GM18502 (cell line): ENCODE data around the gene ZNF438.

Source experiments
- ATAC-seq: cut with Tn5 transposase; IDR thresholded peaks from one replicate; pipeline ENCODE4 v1.9.1; 2021; ENCODE audit warnings: mild to moderate bottlenecking; ENCODE audit not compliant: unreplicated experiment, poor library complexity

Gene ZNF438

DNA sequence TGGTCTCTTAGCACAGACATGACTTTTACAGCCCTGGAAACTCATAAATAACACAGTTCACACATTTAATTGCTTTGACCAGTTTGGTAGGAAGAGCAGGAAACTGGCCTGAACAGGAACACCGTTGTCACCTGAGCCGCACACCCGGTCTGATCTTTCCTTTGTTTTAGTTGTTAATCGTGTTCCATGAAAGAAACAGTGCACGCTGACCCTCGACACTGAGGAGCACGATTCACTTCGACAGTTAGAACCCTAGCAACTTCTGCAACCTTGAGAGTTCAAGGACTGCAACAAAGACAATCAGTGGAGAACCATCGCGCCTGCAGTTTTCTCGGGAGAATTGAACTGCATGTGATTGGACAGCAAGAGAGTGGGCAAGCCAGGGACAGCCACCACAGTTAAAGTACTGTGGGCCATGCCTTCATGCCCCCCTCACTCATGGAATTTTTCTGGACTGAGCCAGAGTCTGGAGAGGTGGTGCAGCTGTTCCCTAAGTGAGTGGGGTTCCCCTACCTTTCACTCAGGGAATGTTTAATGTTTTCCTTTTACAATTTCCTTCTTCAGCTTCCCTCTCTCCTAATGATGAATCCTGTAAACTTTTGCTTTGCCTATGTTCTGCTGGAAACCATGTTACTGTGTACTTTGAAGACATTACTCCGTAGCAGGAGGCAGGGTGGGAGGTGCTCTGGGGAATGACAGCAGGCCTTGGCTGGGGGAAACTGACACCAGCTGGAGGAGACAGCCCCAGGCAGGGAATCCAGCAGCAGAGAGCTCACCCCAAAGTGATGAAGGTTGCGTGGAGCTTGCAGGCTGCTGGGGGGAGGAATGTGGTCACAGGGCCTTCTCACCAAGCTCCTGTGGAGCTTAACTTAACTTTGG, 198.7 kb downstream of the ZNF438 start:
- ATAC-seq, result no peak

DNA sequence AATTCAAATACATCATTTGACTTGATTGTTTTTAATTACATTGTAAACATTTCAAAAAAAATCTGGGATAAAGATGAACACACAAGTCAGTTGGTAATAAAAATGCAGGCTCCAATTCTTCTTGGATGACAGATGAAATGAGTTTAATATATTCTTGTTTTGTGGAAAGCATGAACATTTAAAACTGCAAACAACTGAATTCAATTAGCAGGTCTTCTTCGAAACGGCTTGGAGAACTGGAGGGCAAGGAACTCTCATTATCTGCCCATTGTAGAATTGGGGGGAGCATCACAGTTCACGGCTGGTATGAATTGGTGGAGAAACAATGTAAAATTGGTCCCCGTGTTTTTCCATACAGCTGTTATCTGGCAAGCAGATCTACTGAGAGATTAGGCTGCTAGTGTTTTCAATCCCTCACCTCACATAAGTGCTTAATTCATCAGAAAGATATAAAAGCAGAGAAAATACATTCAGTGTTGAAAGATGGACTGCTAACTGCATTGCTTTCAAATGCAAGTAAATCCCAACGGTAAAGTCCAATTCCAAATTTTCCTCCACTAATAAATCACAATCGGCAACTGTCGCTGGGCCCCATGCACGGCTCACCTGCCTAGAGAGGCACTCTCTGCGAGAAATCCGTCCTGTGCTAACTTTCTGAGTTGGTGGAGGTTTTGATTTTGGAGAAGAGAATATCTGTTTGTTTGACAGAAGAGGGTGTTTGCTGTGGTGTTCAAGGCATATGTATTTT, 199.5 kb downstream of the ZNF438 start:
- no peak for ATAC-seq

DNA sequence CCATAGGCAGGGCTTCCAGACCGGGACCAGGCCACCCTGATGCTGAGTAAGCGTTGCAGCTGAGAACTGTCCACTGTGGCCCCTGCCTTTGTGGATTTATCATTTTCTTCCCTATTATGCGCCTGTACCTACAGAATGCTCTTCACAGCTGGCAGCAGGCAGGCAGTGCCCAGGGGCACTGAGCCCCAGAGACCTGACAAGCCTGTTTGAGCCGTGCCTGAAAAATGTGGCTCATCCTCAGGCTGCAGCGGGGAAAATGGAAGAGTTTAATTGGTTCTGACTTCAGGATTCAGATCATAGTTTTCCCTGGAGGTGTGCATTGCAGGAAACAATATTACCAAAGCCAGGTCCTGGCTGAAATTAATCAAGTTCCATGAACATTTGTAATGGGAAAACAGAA, 200.2 kb downstream of the ZNF438 start:
- ATAC-seq, result no peak

- ATAC-seq, result no peak
Measured at GRCh38 chr10:30830315-30831230, 201.1 kb downstream of the ZNF438 start.

GRCh38 chr10:30829901-30830300, 201.8 kb downstream of the ZNF438 start:
- ATAC-seq, result no peak

GRCh38 chr10:30828680-30829079, 203.0 kb downstream of the ZNF438 start:
- ATAC-seq, result no peak

DNA sequence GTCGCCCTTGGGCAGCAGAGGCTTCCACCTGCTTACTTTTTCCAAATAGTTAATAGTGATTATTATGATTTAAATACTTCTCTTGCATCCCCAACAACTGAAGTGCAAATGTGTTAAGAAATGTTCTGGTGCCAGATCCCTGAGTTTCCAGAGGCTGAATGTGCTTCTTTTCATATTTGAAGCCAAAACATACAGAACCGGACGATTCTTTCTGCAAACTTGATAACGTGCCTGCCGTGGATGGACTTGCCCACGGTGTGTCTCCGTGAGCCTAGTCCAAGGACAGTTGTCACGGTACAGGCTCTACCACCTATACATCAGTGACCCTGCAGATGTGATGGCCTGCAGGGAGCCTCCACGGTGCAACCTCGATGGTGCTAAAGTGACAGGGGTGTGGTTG, 203.5 kb downstream of the ZNF438 start:
- no peak for ATAC-seq

- no peak for ATAC-seq
Measured at GRCh38 chr10:30827531-30828120, 204.0 kb downstream of the ZNF438 start.

DNA sequence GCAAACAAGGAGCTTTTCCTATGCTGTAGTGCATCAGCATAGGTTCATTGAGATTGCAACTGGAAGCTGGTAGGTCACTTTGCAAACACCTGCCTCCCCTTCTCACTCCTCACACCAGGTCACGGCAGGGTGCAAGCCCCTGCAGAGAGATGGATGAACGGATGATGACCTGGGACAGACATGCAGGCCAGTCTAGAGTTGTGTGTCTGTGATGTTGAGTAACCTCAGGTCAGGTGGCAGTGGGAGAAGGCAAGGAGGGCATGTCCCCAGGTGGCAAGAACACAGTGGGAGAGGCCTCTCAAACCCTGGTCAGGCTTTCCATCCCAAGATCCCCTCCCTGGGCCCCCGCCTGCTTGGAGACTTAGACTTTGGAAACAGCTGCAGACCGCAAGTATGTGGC, 205.0 kb downstream of the ZNF438 start:
- ATAC-seq, result no peak

DNA sequence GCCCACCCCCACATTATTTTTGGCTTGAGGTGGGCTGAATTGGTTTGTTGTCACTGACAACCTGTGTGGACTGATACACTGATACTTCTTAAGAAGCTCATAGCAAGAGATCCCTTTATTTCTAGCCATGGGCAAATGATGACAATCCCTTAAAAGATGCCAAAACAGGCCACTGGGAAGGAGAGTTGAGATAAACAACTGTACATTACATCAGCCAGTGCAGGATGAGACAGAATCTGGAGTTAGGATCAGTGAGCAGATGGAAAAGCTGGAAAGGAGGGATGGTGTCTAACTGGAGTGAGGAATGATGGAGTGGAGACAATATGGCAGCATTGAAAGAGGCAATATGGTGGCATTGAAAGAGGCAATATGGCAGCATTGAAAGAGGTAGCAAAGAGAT, 206.2 kb downstream of the ZNF438 start:
- no peak for ATAC-seq

- ATAC-seq, result no peak
Measured at GRCh38 chr10:30825022-30825421, 206.6 kb downstream of the ZNF438 start.

DNA sequence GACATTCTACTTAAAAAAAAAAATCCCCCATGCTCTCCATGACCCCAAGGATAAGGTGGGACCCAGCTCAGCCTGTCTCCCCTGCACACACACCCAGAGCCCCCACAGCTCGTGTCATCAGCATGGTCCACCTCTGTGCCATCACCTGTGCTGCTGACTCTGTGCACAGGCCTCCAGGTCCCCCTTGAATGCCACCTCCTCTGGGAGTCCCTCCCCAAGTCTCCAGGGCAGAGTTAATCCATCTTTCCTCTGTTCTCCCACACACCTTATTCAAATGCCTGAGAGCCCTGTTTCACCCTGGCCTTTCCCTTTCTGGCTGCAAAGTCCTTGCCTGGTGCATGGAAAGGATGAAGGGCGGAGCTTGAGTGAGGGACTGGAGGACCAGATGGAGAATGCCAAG, 208.0 kb downstream of the ZNF438 start:
- no peak for ATAC-seq

DNA sequence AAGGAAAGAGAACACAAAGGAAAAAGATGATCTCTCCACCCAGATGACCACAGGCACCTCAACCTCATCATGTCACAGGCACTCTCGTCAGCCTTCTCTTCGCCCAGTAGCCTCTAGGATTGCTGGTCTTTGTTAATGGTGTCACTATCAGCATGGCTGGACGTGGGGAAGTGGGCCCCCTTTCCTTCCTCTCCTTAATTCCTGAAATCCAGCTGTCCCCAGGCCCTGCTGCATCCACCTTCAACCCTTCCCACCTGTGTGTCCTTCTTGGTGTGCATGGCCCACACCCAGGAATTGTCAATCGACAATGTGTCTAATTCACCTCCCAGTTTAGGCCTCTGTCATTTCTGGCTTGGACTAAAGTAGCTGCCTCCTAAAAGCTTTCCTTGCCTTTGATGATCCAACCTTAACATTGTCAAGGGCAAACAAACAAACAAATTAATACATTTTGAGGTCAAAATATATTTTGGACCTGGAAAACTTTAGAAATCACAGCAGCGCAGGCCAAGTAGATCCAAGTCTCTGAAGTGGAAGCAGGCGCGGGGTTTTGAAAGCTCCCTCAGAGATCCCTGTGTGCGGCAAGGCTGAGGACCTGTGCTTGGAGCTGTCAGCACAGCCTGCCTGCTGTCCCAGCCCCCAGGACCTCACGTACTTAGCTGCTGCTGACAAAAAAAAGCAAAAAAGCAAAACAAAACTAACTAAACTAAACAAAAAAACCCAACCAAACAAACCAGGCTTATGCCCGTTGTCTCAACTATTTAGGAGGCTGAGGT, 208.8 kb downstream of the ZNF438 start:
- no peak for ATAC-seq

DNA sequence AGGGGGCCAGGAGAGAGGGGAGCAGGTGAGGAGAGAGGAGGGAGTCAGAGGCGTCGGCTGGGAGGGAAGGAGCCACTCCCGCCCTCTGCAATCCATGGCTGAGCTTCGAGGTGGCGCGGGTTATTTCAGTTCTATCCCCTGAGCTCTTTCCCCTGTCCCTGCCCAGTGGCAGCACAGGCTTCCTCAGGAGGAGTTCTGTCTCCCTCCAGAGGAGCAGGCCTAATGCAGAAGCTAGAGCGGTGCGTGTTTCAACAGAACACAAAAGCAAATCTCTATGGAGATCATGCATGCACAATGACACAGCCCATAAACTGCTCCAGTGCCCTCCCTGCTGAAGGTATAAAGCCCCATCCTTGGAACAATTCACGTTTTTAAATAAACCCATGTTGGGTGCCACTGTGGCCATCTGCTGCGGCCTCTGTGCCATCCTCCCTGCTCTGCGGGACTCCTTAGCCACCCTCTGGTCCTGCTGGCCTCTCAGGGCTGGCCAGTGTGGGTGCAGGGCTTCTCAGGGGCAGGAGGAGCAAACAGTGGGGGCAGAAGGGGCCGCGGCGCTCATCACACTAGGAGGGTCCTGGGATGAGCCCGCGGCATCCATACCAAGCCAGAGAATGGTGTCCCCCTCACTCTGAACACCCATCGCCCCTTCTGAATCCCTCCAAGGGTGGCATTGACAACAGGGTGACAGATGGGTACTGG, 209.5 kb downstream of the ZNF438 start:
- ATAC-seq, result no peak

DNA sequence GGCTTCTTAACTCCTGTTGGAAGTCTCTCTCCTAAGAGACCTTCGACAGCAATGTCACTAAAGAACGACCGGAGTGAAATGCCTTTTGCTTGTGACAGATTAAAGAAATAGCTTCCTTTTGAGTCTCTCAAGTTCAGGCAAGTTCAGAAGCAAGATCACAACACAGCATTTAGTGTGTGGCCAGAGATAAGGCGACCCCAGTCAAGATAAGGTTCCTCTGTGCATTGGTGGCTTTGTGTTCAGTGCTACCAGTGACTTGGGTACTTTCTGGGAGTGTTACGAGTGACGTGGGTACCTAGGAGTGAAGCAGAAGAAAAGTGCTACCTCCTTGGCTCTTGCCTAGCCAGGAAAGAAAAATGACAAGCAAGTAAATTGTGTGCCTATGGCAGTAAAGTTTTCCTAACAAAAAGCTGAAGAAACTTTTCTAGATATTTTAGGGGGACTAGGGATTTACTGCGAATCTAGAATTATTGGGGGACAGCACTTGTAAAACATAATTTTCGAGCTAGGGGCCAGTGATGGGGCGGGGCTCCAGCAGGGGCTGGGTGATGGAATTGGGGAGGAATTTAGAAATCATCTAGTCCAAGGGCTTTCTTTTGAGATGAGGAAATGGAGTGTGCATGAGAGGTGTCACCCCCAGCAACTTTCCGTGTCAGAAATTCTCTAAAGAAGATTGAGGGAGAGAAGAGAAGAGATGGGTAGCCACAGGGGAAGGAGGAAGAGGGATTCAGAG, 210.2 kb downstream of the ZNF438 start:
- ATAC-seq, result no peak

- no peak for ATAC-seq
Measured at GRCh38 chr10:30820261-30820991, 211.2 kb downstream of the ZNF438 start.

GRCh38 chr10:30819341-30820181, 212.1 kb downstream of the ZNF438 start:
- no peak for ATAC-seq
